Rectal smooth muscle tissue (tissue), 1 donor: ENCODE data around the gene NEK7.
A peak's percentile ranks its signal among the peaks of the same experiment; 100 is the strongest.

Experiments used
- H3K27ac ChIP-seq: one replicate; pipeline ENCODE4 v1.7.0; 2013; ENCODE audit warnings: low read depth, low read length, inconsistent platforms
- H3K27me3 ChIP-seq: one replicate; pipeline ENCODE4 v1.7.0; 2013; ENCODE audit warnings: low read length; ENCODE audit not compliant: control insufficient read depth, insufficient read depth
- H3K36me3 ChIP-seq: one replicate; pipeline ENCODE4 v1.7.0; 2013; ENCODE audit warnings: low read length; ENCODE audit not compliant: control insufficient read depth, insufficient read depth
- H3K4me1 ChIP-seq: one replicate; pipeline ENCODE4 v1.7.0; 2013; ENCODE audit warnings: low read length; ENCODE audit not compliant: control insufficient read depth, insufficient read depth
- H3K4me3 ChIP-seq: one replicate; pipeline ENCODE4 v1.7.0; 2013; ENCODE audit warnings: low read length
- H3K9ac ChIP-seq: one replicate; pipeline ENCODE4 v1.7.0; 2013; ENCODE audit warnings: low read length

NEK7 gene

DNA sequence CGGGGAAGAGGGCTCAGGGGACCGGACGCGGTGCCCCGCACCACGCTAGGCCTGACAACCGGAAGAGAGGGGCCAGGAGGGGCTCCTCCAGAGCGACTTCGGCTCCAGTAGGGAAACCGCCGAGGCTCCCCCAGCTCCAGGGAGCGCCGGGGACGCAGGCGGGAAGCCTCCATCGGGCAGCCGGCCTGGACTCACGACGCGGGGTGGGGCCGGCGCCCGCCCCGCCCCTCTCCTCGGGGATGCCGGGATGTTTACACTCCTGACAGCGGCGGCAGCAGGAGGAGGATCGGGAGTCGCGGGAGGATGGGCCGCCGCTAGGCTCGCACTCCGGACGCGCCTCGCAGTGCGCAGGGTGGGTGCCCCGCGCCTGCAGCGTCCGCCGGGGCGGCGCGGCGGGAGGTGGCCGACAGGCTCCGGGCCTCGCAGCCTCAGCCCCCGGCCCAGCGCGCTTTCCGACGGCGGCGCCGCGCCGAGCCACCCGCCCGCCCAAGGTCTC is at the start of gene NEK7:
NEK7 (plus strand) TSS at position 254 of the 496 bp plus-strand sequence. CDS start 75,583 bp downstream, outside the sequence.
- H3K27me3 ChIP-seq, result no peaks in the 10 kb centered on the region
- peaks cover 2% of the 10 kb centered on the region for H3K36me3 ChIP-seq
- H3K9ac ChIP-seq, result peak within 1 kb of the TSS; percentile 74
- H3K27ac ChIP-seq, result peak within 1 kb of the TSS; percentile 95
- H3K4me1 ChIP-seq, result peaks cover 7% of the 10 kb centered on the region
- H3K4me3 ChIP-seq, result peak within 1 kb of the TSS; percentile 82

DNA sequence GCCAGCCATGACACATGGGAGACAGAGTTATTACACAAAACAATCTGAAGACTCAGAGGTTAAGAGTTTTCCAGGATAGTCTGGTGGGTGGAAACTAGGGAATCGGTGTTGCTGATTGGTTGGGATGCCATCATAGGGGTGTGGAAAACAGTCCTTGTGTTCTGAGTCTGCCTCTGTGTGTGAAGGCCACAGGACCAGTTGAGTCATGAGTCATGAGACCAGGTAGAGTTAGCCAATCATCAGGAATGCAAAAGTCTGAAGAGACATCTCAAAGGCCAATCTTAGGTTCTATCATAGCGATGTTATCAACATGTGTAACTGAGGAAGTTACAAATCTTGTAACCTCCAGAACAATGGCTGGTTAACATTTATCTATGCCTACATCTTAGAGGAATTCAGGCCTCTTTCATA is 49.7 kb upstream of the NEK7 start:
- H3K27ac ChIP-seq, result no peak overlapping the region
- H3K9ac ChIP-seq, result no peak overlapping the region
- H3K4me3 ChIP-seq, result no peak overlapping the region
- H3K27me3 ChIP-seq, result no peaks in the 10 kb centered on the region
- H3K36me3 ChIP-seq, result no peaks in the 10 kb centered on the region
- H3K4me1 ChIP-seq, result no peaks in the 10 kb centered on the region

DNA sequence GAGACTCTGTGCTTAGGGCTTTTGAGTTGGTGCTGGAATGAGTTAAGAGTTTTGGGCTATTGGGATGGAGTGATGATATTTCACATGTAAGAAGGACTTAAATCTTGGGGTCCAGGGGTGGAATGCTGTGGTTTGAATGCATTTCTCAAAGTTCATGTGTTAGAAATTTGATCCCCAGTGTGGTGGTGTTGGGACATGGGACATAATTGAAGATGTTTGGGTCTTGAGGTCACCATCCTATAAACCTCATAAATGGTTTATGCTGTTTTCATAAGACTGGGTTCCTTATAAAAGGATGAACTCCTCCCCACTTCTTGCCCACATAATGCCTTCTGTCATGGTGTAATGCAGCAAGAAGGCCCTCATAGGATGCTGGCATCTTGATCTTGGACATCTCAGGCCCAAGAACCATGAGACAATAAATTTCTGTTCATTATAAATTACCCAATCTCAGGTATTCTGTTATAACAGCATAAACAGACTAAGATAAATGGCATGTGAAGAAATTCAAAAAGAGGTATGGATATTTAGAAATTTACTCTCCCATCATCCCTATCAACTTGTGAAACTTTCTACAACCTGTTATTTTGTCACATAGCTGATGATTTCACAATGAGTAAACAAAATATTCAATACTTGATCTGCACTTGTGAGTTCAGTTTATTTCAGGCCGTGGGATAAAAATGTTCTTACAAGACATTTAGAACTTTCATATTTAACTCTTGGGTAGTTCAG is 48.0 kb upstream of the NEK7 start:
- Histone ChIP-seq H3K27me3 (no peaks in the 10 kb centered on the region), H3K36me3 (no peaks in the 10 kb centered on the region), H3K27ac (no peak overlapping the region), H3K9ac (no peak overlapping the region), H3K4me3 (no peak overlapping the region), H3K4me1 (no peaks in the 10 kb centered on the region)

DNA sequence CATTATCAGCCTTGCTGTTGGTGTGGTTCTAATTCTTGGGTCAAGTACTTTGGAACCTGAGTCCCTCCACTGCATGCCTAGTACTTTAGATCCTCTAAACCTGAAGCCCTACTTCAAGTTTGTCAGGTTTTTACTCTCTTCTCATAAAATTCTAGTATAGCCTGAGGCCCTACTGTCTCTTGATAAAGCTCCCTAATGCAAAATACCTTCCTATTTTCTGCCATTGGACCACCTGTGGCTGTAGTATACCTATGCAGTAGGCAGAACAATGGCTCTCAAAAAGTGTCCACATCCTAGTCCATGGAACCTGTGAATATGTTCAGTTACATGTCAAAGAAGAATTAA is 47.5 kb upstream of the NEK7 start:
- Histone ChIP-seq H3K27me3 (no peaks in the 10 kb centered on the region), H3K27ac (no peak overlapping the region), H3K9ac (no peak overlapping the region), H3K4me1 (no peaks in the 10 kb centered on the region), H3K4me3 (no peak overlapping the region), H3K36me3 (no peaks in the 10 kb centered on the region)

DNA sequence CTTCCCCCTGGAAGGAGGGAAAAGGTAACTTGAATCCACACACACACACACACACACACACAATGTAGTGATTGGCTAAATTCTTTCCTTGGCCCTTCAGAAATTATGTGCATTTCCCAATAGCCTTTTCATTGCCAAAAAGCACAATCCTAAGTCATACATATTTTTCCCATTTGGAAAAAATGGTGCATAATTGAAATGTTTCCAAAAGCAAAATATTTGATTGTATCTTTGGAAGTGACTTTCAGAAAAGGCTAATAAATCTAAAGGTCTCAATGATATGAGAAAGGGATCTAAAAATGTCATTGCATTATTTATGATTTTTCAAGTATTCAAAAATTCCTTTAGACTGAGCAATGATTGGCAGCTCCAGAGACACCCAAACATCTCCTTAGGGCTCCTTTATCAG is 43.5 kb upstream of the NEK7 start:
- Histone ChIP-seq H3K27ac (no peak overlapping the region), H3K36me3 (no peaks in the 10 kb centered on the region), H3K27me3 (no peaks in the 10 kb centered on the region), H3K4me3 (no peak overlapping the region), H3K4me1 (no peaks in the 10 kb centered on the region), H3K9ac (no peak overlapping the region)

DNA sequence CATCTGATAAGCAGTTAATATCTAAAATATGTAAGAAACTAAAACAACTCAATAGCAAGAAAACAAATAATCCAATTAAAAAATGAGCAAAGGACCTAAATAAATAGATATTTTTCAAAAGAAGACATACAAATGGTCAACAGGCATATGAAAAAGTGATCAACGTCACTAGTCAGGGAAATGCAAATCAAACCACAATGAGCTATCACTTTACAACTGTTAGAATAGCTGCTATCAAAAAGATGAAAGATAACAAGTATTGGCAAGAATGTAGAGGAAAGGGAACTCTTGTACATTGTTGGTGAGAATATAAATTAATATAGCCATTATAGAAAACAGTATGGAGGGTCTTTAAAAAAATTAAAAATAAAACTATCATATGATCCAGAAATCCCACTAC is 40.7 kb upstream of the NEK7 start:
- Histone ChIP-seq H3K4me1 (no peaks in the 10 kb centered on the region), H3K9ac (no peak overlapping the region), H3K4me3 (no peak overlapping the region), H3K27ac (no peak overlapping the region), H3K27me3 (no peaks in the 10 kb centered on the region), H3K36me3 (no peaks in the 10 kb centered on the region)

DNA sequence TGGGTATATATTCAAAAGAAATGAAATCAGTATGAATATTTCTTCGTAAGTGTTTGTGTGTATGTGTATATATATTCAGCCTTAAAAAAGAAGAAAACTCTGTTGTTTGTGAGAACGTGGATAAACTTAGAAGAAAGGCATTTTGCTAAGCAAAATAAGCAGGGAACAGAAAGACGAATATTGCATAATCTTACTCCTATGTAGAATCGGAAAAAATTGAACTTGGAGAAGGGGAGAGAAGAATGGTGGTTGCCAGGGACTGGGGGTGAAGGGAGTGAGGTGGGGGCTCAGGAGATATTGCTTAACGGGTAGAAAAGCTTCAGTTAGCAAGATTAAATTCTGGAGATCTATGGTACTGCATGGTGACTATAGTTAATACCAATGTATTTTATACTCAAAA is 40.3 kb upstream of the NEK7 start:
- Histone ChIP-seq H3K9ac (no peak overlapping the region), H3K4me3 (no peak overlapping the region), H3K27me3 (no peaks in the 10 kb centered on the region), H3K36me3 (no peaks in the 10 kb centered on the region), H3K27ac (no peak overlapping the region), H3K4me1 (no peaks in the 10 kb centered on the region)

DNA sequence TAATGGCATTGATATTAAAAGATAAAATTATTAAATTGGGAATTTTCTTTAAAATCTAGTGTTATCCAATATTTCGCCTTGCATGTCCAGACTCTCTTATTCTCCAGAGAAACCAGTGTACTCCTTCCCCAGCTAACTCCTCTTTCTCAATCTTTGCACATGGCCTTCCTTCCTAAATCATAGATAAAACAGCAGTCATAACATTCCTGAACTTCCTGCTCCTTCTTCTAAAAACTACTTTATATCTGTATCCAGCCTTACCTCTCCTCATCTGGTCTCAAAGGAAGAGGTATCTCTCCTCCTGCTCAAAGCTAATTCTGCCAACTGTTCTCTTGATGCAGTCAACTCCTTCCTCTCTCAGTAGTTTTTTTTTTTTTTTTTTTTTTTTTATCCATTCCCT is 39.5 kb upstream of the NEK7 start:
- Histone ChIP-seq H3K4me1 (no peaks in the 10 kb centered on the region), H3K36me3 (no peaks in the 10 kb centered on the region), H3K27me3 (no peaks in the 10 kb centered on the region), H3K9ac (no peak overlapping the region), H3K27ac (no peak overlapping the region), H3K4me3 (no peak overlapping the region)

DNA sequence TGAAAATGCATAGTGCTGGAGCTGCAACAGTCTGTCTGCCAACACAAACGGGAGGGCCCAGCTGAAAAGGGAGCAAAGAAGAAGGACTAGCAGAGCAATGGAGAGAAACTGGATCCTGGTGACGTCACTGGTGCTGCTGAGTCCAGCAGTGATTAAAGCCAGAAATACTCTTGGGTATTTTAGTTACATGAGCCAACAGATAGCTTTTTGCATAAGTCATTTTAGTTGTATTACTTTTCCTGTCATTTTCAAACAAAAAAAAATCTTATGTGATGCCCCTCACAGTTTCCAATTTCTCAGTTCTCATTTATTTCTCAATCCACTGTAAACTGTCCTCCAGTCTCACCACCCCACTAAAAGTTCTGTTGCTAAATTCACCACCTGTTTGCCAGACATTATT is 38.7 kb upstream of the NEK7 start:
- Histone ChIP-seq H3K4me3 (no peak overlapping the region), H3K36me3 (no peaks in the 10 kb centered on the region), H3K4me1 (no peaks in the 10 kb centered on the region), H3K27me3 (no peaks in the 10 kb centered on the region), H3K9ac (no peak overlapping the region), H3K27ac (no peak overlapping the region)

DNA sequence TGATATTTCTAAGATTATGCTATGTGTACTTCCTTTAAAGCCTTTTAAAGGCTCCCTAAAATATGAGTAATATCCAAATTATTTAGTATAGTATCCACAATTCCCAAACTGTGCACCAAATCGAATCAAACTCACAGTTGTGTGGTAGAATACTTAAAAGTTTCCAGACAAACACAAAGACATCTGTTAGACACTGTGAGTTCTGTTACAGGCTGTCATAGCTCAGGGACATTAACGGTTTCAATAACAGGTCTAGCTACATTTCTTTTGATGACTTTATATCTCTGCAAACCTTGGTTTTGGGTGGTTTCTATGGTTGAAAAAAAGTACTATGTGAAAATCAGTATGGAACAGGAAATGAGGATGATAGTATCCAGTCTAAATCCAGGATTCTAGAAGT is 36.9 kb upstream of the NEK7 start:
- H3K9ac ChIP-seq, result no peak overlapping the region
- no peak overlapping the region for H3K27ac ChIP-seq
- no peak overlapping the region for H3K4me3 ChIP-seq
- H3K4me1 ChIP-seq, result no peaks in the 10 kb centered on the region
- no peaks in the 10 kb centered on the region for H3K27me3 ChIP-seq
- H3K36me3 ChIP-seq, result no peaks in the 10 kb centered on the region

DNA sequence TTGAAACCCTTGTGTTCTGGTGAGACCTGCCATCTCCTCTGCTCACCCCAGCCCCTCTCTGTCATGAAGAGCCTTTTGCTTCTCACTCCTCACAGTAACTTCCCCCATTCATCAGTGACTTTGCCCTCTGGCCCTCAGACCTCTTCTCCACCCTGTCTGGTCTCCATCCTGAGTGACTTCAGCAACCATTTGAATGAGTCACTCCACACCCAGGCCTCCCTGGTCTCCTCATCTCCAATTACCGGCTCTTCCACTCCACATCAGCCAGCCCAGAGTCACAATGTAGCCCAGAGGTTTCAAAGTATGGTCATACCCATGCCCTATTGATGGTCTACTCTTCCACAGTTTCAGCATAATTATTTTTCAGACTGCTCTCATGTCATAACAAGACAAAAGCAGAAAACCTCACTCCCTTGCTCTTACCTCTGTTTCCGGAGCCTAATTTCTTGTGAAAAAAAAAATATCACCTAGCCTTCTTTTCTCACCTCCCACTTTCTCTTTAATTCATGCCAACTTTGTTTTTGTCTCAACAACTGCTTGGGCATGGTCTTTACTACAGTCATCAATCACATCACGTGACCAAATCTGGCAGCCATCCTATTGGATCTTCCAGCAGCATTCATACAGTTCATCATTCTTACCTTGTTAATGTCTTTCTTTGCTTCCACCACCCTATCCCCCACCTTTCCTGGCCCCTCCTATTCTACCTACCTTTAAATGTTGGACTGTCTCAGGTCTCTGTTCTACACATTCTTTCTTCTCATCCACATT is 35.6 kb upstream of the NEK7 start:
- Histone ChIP-seq H3K36me3 (no peaks in the 10 kb centered on the region), H3K4me3 (no peak overlapping the region), H3K27me3 (no peaks in the 10 kb centered on the region), H3K4me1 (no peaks in the 10 kb centered on the region), H3K27ac (no peak overlapping the region), H3K9ac (no peak overlapping the region)

DNA sequence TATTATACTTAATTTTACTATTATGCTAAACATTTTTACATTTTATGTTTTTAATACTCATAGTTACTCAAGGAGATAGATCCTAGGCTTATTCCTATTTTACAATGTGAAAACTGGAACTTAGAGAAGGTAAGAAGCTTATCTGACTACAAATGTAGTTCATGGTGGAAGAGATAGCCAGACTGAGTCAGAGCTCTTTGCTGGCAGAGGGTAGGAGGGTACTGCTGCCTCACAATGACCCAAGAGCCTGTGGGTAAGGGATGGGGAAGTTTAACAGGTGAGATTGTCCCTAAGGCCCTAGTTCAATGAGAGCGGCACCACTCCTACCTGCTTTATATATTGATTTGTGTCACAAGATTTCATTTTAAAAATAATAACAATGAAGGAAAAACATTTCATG is 34.1 kb upstream of the NEK7 start:
- no peak overlapping the region for H3K9ac ChIP-seq
- H3K36me3 ChIP-seq, result no peaks in the 10 kb centered on the region
- no peaks in the 10 kb centered on the region for H3K27me3 ChIP-seq
- H3K4me1 ChIP-seq, result no peaks in the 10 kb centered on the region
- no peak overlapping the region for H3K4me3 ChIP-seq
- H3K27ac ChIP-seq, result no peak overlapping the region

DNA sequence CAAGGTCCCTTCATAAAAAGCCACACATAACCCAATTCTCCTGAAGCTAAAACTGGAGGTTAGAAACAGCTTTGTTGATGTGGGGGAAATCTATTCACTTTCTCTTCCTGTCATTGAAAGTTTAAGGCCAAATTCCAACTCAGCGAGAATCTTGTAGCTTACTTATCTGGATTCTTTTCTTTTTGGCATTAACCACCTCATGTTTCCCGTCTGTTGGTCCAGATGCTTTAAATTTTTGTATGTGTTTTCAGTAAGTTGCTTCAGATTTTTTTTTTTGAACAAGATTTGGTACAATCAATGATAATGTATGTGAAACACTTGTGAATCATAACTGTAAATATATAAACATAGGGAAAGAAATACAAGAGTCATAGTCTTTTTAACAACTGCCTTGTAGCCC is 33.7 kb upstream of the NEK7 start:
- Histone ChIP-seq H3K36me3 (no peaks in the 10 kb centered on the region), H3K4me1 (no peaks in the 10 kb centered on the region), H3K27me3 (no peaks in the 10 kb centered on the region), H3K27ac (no peak overlapping the region), H3K9ac (no peak overlapping the region), H3K4me3 (no peak overlapping the region)
